PC-9 (cell line): ENCODE data around the gene KRT80. TPM values are rescaled to one million over a fixed set of nuclear protein-coding genes. Genes with fewer than 3 reads are reported as not detected.

Experiments used
- BruUV-seq: library from RNA; stranded (reverse); fragments of 400-500 nt; replicated peaks from 2 replicates; lab custom pipeline; 2021; lab: Mats Ljungman, UMichigan
- CTCF ChIA-PET: fragments of 300-600 bp; sonication (Branson Sonifier 250); formaldehyde crosslinking; loops from one replicate; lab custom pipeline; 2022; ENCODE audit warnings: antibody characterized with exemption; lab: Charles Lee
- POLR2A ChIA-PET: fragments of 300-600 bp; sonication (Branson Sonifier 250); formaldehyde crosslinking; loops from one replicate; lab custom pipeline; 2022; ENCODE audit warnings: antibody characterized with exemption; ENCODE audit not compliant: unreplicated experiment; lab: Charles Lee
- DNase-seq, 2 experiments: peaks; one replicate each; pipeline versions ENCODE4 v3.0.0 to v3.0.0-alpha.2; 2015 to 2022; ENCODE audit warnings: mixed read lengths in 1 of 2
- H2AFZ ChIP-seq: fragments of 200-600 bp; sonication (generic); 2 replicates; pipeline ENCODE4 v1.8.1; 2017; ENCODE audit warnings: antibody characterized with exemption
- H3F3A ChIP-seq: fragments of 200-600 bp; sonication (generic); 2 replicates; pipeline ENCODE4 v1.8.1; 2017; ENCODE audit warnings: antibody characterized with exemption, mild to moderate bottlenecking, low read depth; ENCODE audit not compliant: insufficient read depth
- H3K27ac ChIP-seq: fragments of 200-600 bp; sonication (generic); 2 replicates; pipeline ENCODE4 v1.6.1; 2016; ENCODE audit warnings: mixed run types
- H3K27me3 ChIP-seq: fragments of 200-600 bp; sonication (generic); 2 replicates; pipeline ENCODE4 v1.6.1; 2016; ENCODE audit warnings: low read depth, mixed run types; ENCODE audit not compliant: insufficient read depth
- H3K36me3 ChIP-seq: fragments of 200-600 bp; sonication (generic); 2 replicates; pipeline ENCODE4 v1.6.1; 2016; ENCODE audit warnings: low read depth, mixed run types
- H3K4me1 ChIP-seq: fragments of 200-600 bp; sonication (generic); replicated peaks from 2 replicates; pipeline ENCODE4 v1.6.1; 2016; ENCODE audit warnings: mixed run types; ENCODE audit not compliant: insufficient read depth
- H3K4me2 ChIP-seq: fragments of 200-600 bp; sonication (generic); 2 replicates; pipeline ENCODE4 v1.6.1; 2017; ENCODE audit warnings: mixed run types
- H3K4me3 ChIP-seq: fragments of 200-600 bp; sonication (generic); 2 replicates; pipeline ENCODE4 v1.6.1; 2016; ENCODE audit warnings: mixed run types
- H3K79me2 ChIP-seq: fragments of 200-600 bp; sonication (generic); 2 replicates; pipeline ENCODE4 v1.6.1; 2017; ENCODE audit warnings: low read depth, mixed run types
- H3K9me2 ChIP-seq: fragments of 200-600 bp; sonication (generic); 2 replicates; pipeline ENCODE4 v1.8.1; 2017; ENCODE audit warnings: mild to moderate bottlenecking; ENCODE audit not compliant: insufficient read depth
- H3K9me3 ChIP-seq: fragments of 200-600 bp; sonication (generic); 2 replicates; pipeline ENCODE4 v1.8.1; 2016; ENCODE audit warnings: low read depth; ENCODE audit not compliant: insufficient read depth
- H4K20me1 ChIP-seq: fragments of 200-600 bp; sonication (generic); 2 replicates; pipeline ENCODE4 v1.8.1; 2017; ENCODE audit not compliant: insufficient read depth
- CTCF ChIP-seq: fragments of 200-600 bp; sonication (generic); conservative IDR thresholded peaks from 2 replicates; pipeline ENCODE4 v1.6.1; 2017; ENCODE audit warnings: mixed run types, antibody characterized with exemption, mild to moderate bottlenecking, moderate library complexity
- EZH2 ChIP-seq: fragments of 200-600 bp; sonication (generic); IDR thresholded peaks from 2 replicates; pipeline ENCODE4 v1.8.0; 2017; ENCODE audit warnings: antibody characterized with exemption, low read depth
- intact Hi-C: fragments of 100-400 bp; cut with micrococcal nuclease; formaldehyde crosslinking; loops from one replicate; pipeline ENCODE4 v1.10.0; 2022; ENCODE audit not compliant: unreplicated experiment
- total RNA-seq: library from RNA; stranded (reverse); gene quantifications from 2 replicates; pipeline ENCODE4 v1.2.3, GENCODE V29; 2021

KRT80 gene
- total RNA-seq, 1 experiment from 2014 or later: 94.9 TPM

- peaks cover 52% of the 10 kb centered on the region; the same call in 1 of the 2 replicates for H3F3A ChIP-seq
- H3K4me3 ChIP-seq: no peak overlapping the region
- BruUV-seq: no TSS peak
- TF ChIP-seq CTCF: no peak
- no peak for TF ChIP-seq EZH2
- peak overlapping the region; percentile 90 for H3K4me2 ChIP-seq
- H3K27me3 ChIP-seq: no peaks in the 10 kb centered on the region
- no peaks in the 10 kb centered on the region for H4K20me1 ChIP-seq
- peaks cover 8% of the 10 kb centered on the region; the same call in 1 of the 2 replicates for H3K36me3 ChIP-seq
- no peaks in the 10 kb centered on the region for H3K9me3 ChIP-seq
- H2AFZ ChIP-seq: no peak overlapping the region
- H3K79me2 ChIP-seq: peaks cover 36% of the 10 kb centered on the region
- no peak for DNase-seq
- CTCF ChIA-PET: interaction anchor here (0.6 to 1.0 kb wide), 4 partner anchors 14 to 802 kb away, joined by 3 to 5 read pairs (median 4); no protein-coding TSS in a partner anchor
- no peaks in the 10 kb centered on the region for H3K9me2 ChIP-seq
- intact Hi-C loops: no loop called here
- peak overlapping the region; percentile 59; the same call in 1 of the 2 replicates for H3K27ac ChIP-seq
- POLR2A ChIA-PET: interaction anchor here (0.5 to 1.4 kb wide), 6 partner anchors 10 to 370 kb away, joined by 3 to 19 read pairs (median 8); no protein-coding TSS in a partner anchor
- H3K4me1 ChIP-seq: peaks cover 75% of the 10 kb centered on the region
Observed at GRCh38 chr12:52193532-52193931, 1.7 kb upstream of the KRT80 start.

GRCh38 chr12:52190860-52191729 lies 719 bp downstream of the KRT80 start:
- peaks cover 11% of the 10 kb centered on the region; the same call in 1 of the 2 replicates for H3K36me3 ChIP-seq
- peak; percentile 55 to 66 for DNase-seq
- TF ChIP-seq CTCF (no peak), EZH2 (no peak)
- H3K4me3 ChIP-seq: peak overlapping the region; percentile 92
- TSS peak; percentile 34 for BruUV-seq
- H3K9me2 ChIP-seq: no peaks in the 10 kb centered on the region
- H3K4me2 ChIP-seq: peak overlapping the region; percentile 90
- H3K27ac ChIP-seq: peak overlapping the region; percentile 77
- ChIA-PET CTCF (interaction anchor here (0.6 to 1.5 kb wide), 3 partner anchors 11 to 22 kb away, joined by 3 to 5 read pairs (median 4); no protein-coding TSS in a partner anchor), POLR2A (interaction anchor here (0.5 to 2.3 kb wide), 10 partner anchors 16 to 90 kb away, joined by 3 to 26 read pairs (median 8); no protein-coding TSS in a partner anchor)
- H3K4me1 ChIP-seq: peaks cover 83% of the 10 kb centered on the region
- H4K20me1 ChIP-seq: no peaks in the 10 kb centered on the region
- peaks cover 61% of the 10 kb centered on the region for H3F3A ChIP-seq
- H2AFZ ChIP-seq: no peak overlapping the region
- H3K79me2 ChIP-seq: peaks cover 54% of the 10 kb centered on the region
- H3K27me3 ChIP-seq: no peaks in the 10 kb centered on the region
- intact Hi-C loops: no loop called here
- H3K9me3 ChIP-seq: no peaks in the 10 kb centered on the region

- no peak overlapping the region for H3K27ac ChIP-seq
- POLR2A ChIA-PET: interaction anchor here (0.6 to 1.7 kb wide), 13 partner anchors 8 to 164 kb away, joined by 3 to 23 read pairs (median 4); no protein-coding TSS in a partner anchor
- intact Hi-C loops: no loop called here
Observed at GRCh38 chr12:52189376-52190174, 2.2 kb downstream of the KRT80 start.

More at GRCh38 chr12:52189376-52190174, 2.2 kb downstream of the KRT80 start:
- Histone ChIP-seq H3K4me3 (peak overlapping the region; percentile 92; the same call in 1 of the 2 replicates), H3K9me2 (no peaks in the 10 kb centered on the region), H3F3A (peaks cover 67% of the 10 kb centered on the region), H3K36me3 (peaks cover 20% of the 10 kb centered on the region; the same call in 1 of the 2 replicates), H2AFZ (no peak overlapping the region), H3K4me2 (peak overlapping the region; percentile 90), H3K4me1 (peaks cover 83% of the 10 kb centered on the region), H4K20me1 (no peaks in the 10 kb centered on the region), H3K9me3 (no peaks in the 10 kb centered on the region), H3K79me2 (peaks cover 67% of the 10 kb centered on the region), H3K27me3 (no peaks in the 10 kb centered on the region)
- CTCF ChIA-PET: interaction anchor here (0.6 to 1.1 kb wide), 2 partner anchors 18 to 143 kb away, joined by 5 to 6 read pairs; no protein-coding TSS in a partner anchor
- DNase-seq: no peak
- TF ChIP-seq EZH2 (no peak), CTCF (no peak)
- no TSS peak for BruUV-seq
